Gastrocnemius medialis (tissue), 4 donors: ENCODE data around the gene LHFPL2. TPM values are rescaled to one million over a fixed set of nuclear protein-coding genes. Genes with fewer than 3 reads are reported as not detected.
A peak's percentile ranks its signal among the peaks of the same experiment; 100 is the strongest.

Source experiments
- ATAC-seq, 2 donors: fragments of 150-250 bp; one replicate each; pipeline ENCODE4 v1.9.1; 2016
- DNase-seq, 2 donors: peaks; one replicate each; pipeline ENCODE4 v3.0.0-alpha.2; 2019
- H3K27ac ChIP-seq, 4 donors: fragments of 200-600 bp; sonication (generic); 1 replicate in 1 of 4; 2 replicates in 3 of 4; pipeline ENCODE4 v1.5.1; 2016 to 2018; ENCODE audit warnings: mild to moderate bottlenecking in 2 of 4, moderate library complexity in 1 of 4
- H3K27me3 ChIP-seq, 3 donors: fragments of 200-600 bp; sonication (generic) in 2 of 3; 1 replicate in 1 of 3; 2 replicates in 2 of 3; pipeline versions ENCODE4 v1.5.1 to v1.6.0; 2016 to 2019; ENCODE audit warnings: mild to moderate bottlenecking in 1 of 3, moderate library complexity in 1 of 3
- H3K36me3 ChIP-seq, 2 donors: fragments of 200-600 bp; sonication (generic) in 1 of 2; one replicate each; pipeline ENCODE4 v1.5.1; 2017 to 2018
- H3K4me1 ChIP-seq, 2 donors: fragments of 200-600 bp; sonication (generic) in 1 of 2; one replicate each; pipeline ENCODE4 v1.5.1; 2016 to 2017; ENCODE audit warnings: mild to moderate bottlenecking in 2 of 2
- H3K4me3 ChIP-seq, 4 donors: fragments of 200-600 bp; sonication (generic) in 3 of 4; 1 replicate in 1 of 4; 2 replicates in 3 of 4; pipeline ENCODE4 v1.5.1; 2016 to 2019; ENCODE audit warnings: mild to moderate bottlenecking in 2 of 4
- H3K9me3 ChIP-seq, 3 donors: fragments of 200-600 bp; sonication (generic) in 2 of 3; 1 replicate in 1 of 3; 2 replicates in 2 of 3; pipeline ENCODE4 v1.5.1; 2016 to 2019
- CTCF ChIP-seq, 5 experiments: fragments of 450-650 bp in 3 of 5; fragments of 200-600 bp in 2 of 5; sonication (generic) in 2 of 5; IDR thresholded peaks in 4 of 5; conservative IDR thresholded peaks in 1 of 5; 1 replicate in 4 of 5; 2 replicates in 1 of 5; pipeline ENCODE4 v1.5.1; 2016 to 2019; ENCODE audit warnings: antibody characterized with exemption in 5 of 5, mild to moderate bottlenecking in 3 of 5, moderate library complexity in 3 of 5
- POLR2A ChIP-seq, 2 donors: fragments of 450-650 bp; IDR thresholded peaks; one replicate each; pipeline ENCODE4 v1.6.1; 2017; ENCODE audit warnings: antibody characterized with exemption in 2 of 2, mild to moderate bottlenecking in 2 of 2, moderate library complexity in 2 of 2
- in situ Hi-C, 4 donors: fragments of 200-750 bp; cut with MboI; loops; one replicate each; pipeline versions ENCODE4 v1.15.0 to v1.8.0; 2017; ENCODE audit warnings: low sequenced_read_pairs in 4 of 4
- intact Hi-C: fragments of 100-400 bp; cut with DNase I; formaldehyde crosslinking; loops from one replicate; pipeline ENCODE4 v1.15.1; 2023; ENCODE audit warnings: low total_unique reads
- total RNA-seq, 4 donors: library from RNA; depleted of rRNA; stranded (reverse); fragments of >200 nt; gene quantifications; one replicate each; pipeline versions ENCODE4 v1.1.0 to v1.2.3, GENCODE V29; 2016

LHFPL2 gene
- total RNA-seq, 4 donors from 2014 or later, result 3.4 to 4.7 (median 3.5) TPM

DNA sequence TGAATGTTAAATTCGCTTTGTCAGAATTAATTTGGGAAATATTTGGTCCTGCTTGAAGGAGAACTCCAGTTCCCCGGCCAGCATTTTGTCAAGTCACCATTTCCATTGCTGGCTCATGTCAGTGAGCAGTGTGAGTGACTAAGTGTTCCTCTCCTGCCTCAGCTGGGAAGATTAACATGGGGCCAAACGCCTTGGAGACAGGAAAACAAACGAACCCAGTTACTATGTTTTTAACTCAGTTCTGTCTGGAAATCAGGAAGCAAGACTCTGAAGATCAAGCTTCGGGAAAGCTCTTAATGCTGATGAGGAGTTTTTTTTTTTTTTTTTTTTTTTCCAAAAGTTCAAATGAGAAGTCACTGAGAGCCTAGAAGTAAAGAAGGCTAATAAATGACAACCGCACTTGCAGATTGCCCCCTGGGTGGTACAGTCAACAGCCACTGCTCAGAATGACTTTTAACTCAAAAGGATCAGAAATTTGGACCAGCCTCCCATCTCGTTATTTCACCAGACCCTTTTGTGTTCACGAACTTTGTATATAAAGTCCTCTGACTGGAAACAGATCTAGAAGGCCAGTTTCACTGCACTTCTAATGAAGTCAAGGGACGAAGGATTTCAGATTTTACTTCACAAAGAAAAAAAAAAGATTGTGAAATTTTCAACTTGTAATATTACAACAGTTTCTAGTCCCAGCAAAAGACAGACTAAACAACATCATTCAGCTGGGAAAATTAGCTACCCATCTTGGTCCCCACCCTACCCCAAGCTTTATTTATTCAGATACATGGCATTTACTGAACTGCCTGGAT is 121.3 kb downstream of the LHFPL2 start:
- ATAC-seq (peak; percentile 84 to 86), DNase-seq (peak; percentile 60 to 70)
- no peaks in the 10 kb centered on the region for H3K9me3 ChIP-seq
- no peak for TF ChIP-seq CTCF (IDR thresholded peaks at IDR 0.05 in 4 of 5, conservative IDR thresholded peaks at IDR 0.05 in 1 of 5)
- TF ChIP-seq POLR2A (IDR thresholded peaks at IDR 0.05), result no peak
- no peaks in the 10 kb centered on the region for H3K27me3 ChIP-seq
- no peak overlapping the region for H3K4me3 ChIP-seq
- peak overlapping the region; percentile 32 to 64 (median 58) for H3K27ac ChIP-seq
- H3K4me1 ChIP-seq, result peaks cover 0 to 21% of the 10 kb centered on the region in 2 donors
- intact Hi-C loops, result no loop called here
- in situ Hi-C loops, result loop anchor here in 2 of 4 donors (25.0 kb wide), 2 partner anchors 110 to 435 kb away; partner anchors contain the start of gene LHFPL2 (in 1 of the 2)
- H3K36me3 ChIP-seq, result no peaks in the 10 kb centered on the region

DNA sequence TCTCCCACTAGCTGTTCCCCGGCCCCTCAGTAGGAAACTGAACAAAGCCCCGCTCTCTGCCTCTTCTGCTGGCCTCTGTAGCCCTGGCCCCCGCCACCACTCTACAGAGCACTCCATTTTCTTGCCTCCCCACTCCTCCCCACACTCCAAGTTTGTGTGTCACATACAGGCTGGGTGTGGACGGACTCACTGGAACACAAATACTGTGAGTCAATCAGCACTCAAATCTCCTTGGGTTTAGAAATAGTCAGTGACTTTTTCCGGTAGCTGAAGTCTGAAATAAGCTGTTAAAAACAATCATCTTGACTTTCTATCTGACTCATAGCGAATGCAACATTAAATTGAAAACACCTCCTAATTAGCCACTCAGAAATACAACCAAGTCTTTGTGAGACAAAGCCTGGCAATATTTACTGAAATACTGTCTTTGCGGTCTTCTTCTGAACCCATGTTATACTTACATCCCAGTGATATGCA is 122.5 kb downstream of the LHFPL2 start:
- no peaks in the 10 kb centered on the region for H3K36me3 ChIP-seq
- no peak overlapping the region for H3K27ac ChIP-seq
- intact Hi-C loops (no loop called here), in situ Hi-C loops (loop anchor here in 2 of 4 donors (25.0 kb wide), 2 partner anchors 111 to 436 kb away; partner anchors contain the start of gene LHFPL2 (in 1 of the 2))
- no peaks in the 10 kb centered on the region for H3K9me3 ChIP-seq
- H3K4me3 ChIP-seq, result no peak overlapping the region
- TF ChIP-seq POLR2A (IDR thresholded peaks at IDR 0.05) (no peak), CTCF (IDR thresholded peaks at IDR 0.05 in 4 of 5, conservative IDR thresholded peaks at IDR 0.05 in 1 of 5) (no peak)
- ATAC-seq (peak in 1 of 2 donors; percentile 20), DNase-seq (no peak)
- peaks cover 0 to 21% of the 10 kb centered on the region in 2 donors for H3K4me1 ChIP-seq
- H3K27me3 ChIP-seq, result no peaks in the 10 kb centered on the region

- no peak for TF ChIP-seq CTCF (IDR thresholded peaks at IDR 0.05 in 4 of 5, conservative IDR thresholded peaks at IDR 0.05 in 1 of 5)
- no peak for TF ChIP-seq POLR2A (IDR thresholded peaks at IDR 0.05)
- ATAC-seq (no peak), DNase-seq (no peak)
- in situ Hi-C loops (no loop called here), intact Hi-C loops (no loop called here)
- H3K27me3 ChIP-seq, result no peaks in the 10 kb centered on the region
- no peaks in the 10 kb centered on the region for H3K9me3 ChIP-seq
- H3K4me3 ChIP-seq, result no peak overlapping the region
- peaks cover 5 to 28% of the 10 kb centered on the region in 2 donors for H3K4me1 ChIP-seq
- no peaks in the 10 kb centered on the region for H3K36me3 ChIP-seq
- H3K27ac ChIP-seq, result peak overlapping the region in 1 of 4 donors; percentile 35
These were observed 125.0 kb downstream of the LHFPL2 start for GRCh38 chr5:78523314-78524193.

GRCh38 chr5:78522476-78523260 is 125.9 kb downstream of the LHFPL2 start:
- ATAC-seq (no peak), DNase-seq (no peak)
- H3K9me3 ChIP-seq, result no peaks in the 10 kb centered on the region
- H3K27me3 ChIP-seq, result no peaks in the 10 kb centered on the region
- no peaks in the 10 kb centered on the region for H3K36me3 ChIP-seq
- intact Hi-C loops (no loop called here), in situ Hi-C loops (no loop called here)
- TF ChIP-seq CTCF (IDR thresholded peaks at IDR 0.05 in 4 of 5, conservative IDR thresholded peaks at IDR 0.05 in 1 of 5), result no peak
- TF ChIP-seq POLR2A (IDR thresholded peaks at IDR 0.05), result no peak
- no peak overlapping the region for H3K4me3 ChIP-seq
- peaks cover 9 to 24% of the 10 kb centered on the region in 2 donors for H3K4me1 ChIP-seq
- no peak overlapping the region for H3K27ac ChIP-seq
